CD4-positive, alpha-beta T cell treated with Interleukin-4 for 1 hour (primary cell): Measurements from ENCODE around the gene HDDC3.
A peak's percentile ranks its signal among the peaks of the same experiment; 100 is the strongest.

Experiments used
- DNase-seq, 2 donors: peaks; one replicate each; pipeline ENCODE4 v3.0.0-alpha.2; 2020 to 2022

Gene HDDC3

GRCh38 chr15:90931828-90932659 is at the start of gene HDDC3:
Gene HDDC3 (minus strand): TSS chr15:90932549. CDS start chr15:90932540, 9 bp downstream.
- DNase-seq: peak; percentile 88 to 89

GRCh38 chr15:90982135-90982534 is 49.8 kb upstream of the HDDC3 start:
- DNase-seq: no peak

- no peak for DNase-seq
Observed at GRCh38 chr15:90981681-90982080, 49.3 kb upstream of the HDDC3 start.

GRCh38 chr15:90979582-90979981 is 47.2 kb upstream of the HDDC3 start:
- no peak for DNase-seq

- no peak for DNase-seq
Observed at GRCh38 chr15:90974216-90974615, 41.9 kb upstream of the HDDC3 start.

GRCh38 chr15:90972133-90972532 is 39.8 kb upstream of the HDDC3 start:
- no peak for DNase-seq

GRCh38 chr15:90970274-90970673 is 37.9 kb upstream of the HDDC3 start:
- DNase-seq: no peak

- DNase-seq: no peak
Observed at GRCh38 chr15:90968434-90968833, 36.1 kb upstream of the HDDC3 start.

- DNase-seq: no peak
Observed at GRCh38 chr15:90967206-90967605, 34.9 kb upstream of the HDDC3 start.

GRCh38 chr15:90966262-90966661 is 33.9 kb upstream of the HDDC3 start:
- DNase-seq: no peak

- DNase-seq: no peak
Observed at GRCh38 chr15:90962021-90962420, 29.7 kb upstream of the HDDC3 start.

GRCh38 chr15:90960298-90961091 is 28.1 kb upstream of the HDDC3 start:
- DNase-seq: no peak

GRCh38 chr15:90959894-90960293 is 27.5 kb upstream of the HDDC3 start:
- no peak for DNase-seq

GRCh38 chr15:90959028-90959595 is 26.8 kb upstream of the HDDC3 start:
- no peak for DNase-seq

GRCh38 chr15:90957791-90958190 is 25.4 kb upstream of the HDDC3 start:
- DNase-seq: no peak

- DNase-seq: no peak
Observed at GRCh38 chr15:90957031-90957790, 24.9 kb upstream of the HDDC3 start.

- DNase-seq: peak; percentile 64 to 69
Observed at GRCh38 chr15:90956274-90957030, 24.1 kb upstream of the HDDC3 start.

- no peak for DNase-seq
Observed at GRCh38 chr15:90955624-90956273, 23.4 kb upstream of the HDDC3 start.

- peak; percentile 90 to 92 for DNase-seq
Observed at GRCh38 chr15:90954712-90955623, 22.6 kb upstream of the HDDC3 start, which contains the start of gene RCCD1. Gene RCCD1 (plus strand): TSS chr15:90954884. CDS start chr15:90956735, 1,851 bp downstream.
